ENCODE results near the gene FAM234B.

FAM234B gene

GRCh38 chr12:13004361-13004760 is 39.8 kb upstream of the FAM234B start:
- Mint-ChIP-seq H3K36me3 (no peaks in the 10 kb centered on the region), H3K27ac (no peak overlapping the region), H3K27me3 (peaks cover 1% of the 10 kb centered on the region), H3K4me1 (peaks cover 17% of the 10 kb centered on the region), H3K4me3 (no peak overlapping the region), H3K9me3 (no peaks in the 10 kb centered on the region)
- ATAC-seq (ENCODE audit: low read depth) = no peak
- no peak for DNase-seq (ENCODE audit: low spot score in 2 of 2)

DNA sequence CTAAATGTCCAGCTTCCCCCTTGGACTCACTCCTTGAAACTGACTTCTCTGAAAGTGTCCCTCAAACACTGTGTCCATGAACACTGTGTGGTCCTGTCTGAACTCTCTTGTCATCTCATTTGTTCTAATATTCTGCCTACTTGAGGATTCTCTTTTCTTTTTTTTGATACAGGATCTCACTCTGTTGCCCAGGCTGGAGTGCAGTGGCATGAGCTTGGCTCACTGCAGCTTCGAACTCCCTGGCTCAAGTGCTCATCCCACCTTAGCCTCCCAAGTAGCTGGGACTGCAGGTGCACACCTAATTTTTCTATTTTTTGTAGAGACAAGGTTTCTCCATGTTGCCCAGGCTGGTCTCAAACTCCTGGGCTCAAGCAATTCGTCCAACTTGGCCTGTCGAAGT is 39.2 kb upstream of the FAM234B start:
- no peak for ATAC-seq (ENCODE audit: low read depth)
- Mint-ChIP-seq H3K4me3 (no peak overlapping the region), H3K9me3 (no peaks in the 10 kb centered on the region), H3K27ac (no peak overlapping the region), H3K36me3 (no peaks in the 10 kb centered on the region), H3K27me3 (peaks cover 1% of the 10 kb centered on the region), H3K4me1 (peaks cover 14% of the 10 kb centered on the region)
- no peak for DNase-seq (ENCODE audit: low spot score in 2 of 2)

DNA sequence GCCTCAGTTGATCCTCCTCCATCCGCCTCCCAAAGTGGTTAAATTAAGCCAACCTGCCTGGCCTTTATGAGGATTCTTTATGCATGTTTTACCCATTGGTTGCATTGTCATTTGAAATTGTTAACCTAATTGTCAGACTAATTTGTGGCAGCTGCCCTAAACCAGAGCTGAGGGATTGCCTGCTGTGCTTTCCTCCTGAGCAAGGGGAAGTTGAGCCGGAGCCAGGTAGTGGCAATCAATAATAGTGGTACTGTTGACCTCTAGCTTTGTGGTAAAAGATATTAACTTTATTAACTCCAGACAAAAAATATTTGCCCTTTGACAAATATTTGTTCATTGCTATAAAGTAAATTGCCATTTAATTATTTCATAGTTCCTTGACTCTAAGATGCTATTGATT is 38.5 kb upstream of the FAM234B start:
- peaks cover 1% of the 10 kb centered on the region for H3K27me3 Mint-ChIP-seq

GRCh38 chr12:13007496-13008233 is 36.5 kb upstream of the FAM234B start:
- H3K4me3 Mint-ChIP-seq = no peak overlapping the region
- H3K4me1 Mint-ChIP-seq = peaks cover 3% of the 10 kb centered on the region
- peaks cover 1% of the 10 kb centered on the region for H3K27me3 Mint-ChIP-seq
- H3K9me3 Mint-ChIP-seq = no peaks in the 10 kb centered on the region
- no peak overlapping the region for H3K27ac Mint-ChIP-seq
- no peak for DNase-seq (ENCODE audit: low spot score in 2 of 2)
- no peak for ATAC-seq (ENCODE audit: low read depth)
- no peaks in the 10 kb centered on the region for H3K36me3 Mint-ChIP-seq

More for the DNA sequence above, 38.5 kb upstream of the FAM234B start:
- Mint-ChIP-seq H3K4me1 (peaks cover 14% of the 10 kb centered on the region), H3K27ac (no peak overlapping the region), H3K9me3 (no peaks in the 10 kb centered on the region), H3K4me3 (no peak overlapping the region), H3K36me3 (no peaks in the 10 kb centered on the region)
- no peak for ATAC-seq (ENCODE audit: low read depth)
- DNase-seq (ENCODE audit: low spot score in 2 of 2) = no peak

DNA sequence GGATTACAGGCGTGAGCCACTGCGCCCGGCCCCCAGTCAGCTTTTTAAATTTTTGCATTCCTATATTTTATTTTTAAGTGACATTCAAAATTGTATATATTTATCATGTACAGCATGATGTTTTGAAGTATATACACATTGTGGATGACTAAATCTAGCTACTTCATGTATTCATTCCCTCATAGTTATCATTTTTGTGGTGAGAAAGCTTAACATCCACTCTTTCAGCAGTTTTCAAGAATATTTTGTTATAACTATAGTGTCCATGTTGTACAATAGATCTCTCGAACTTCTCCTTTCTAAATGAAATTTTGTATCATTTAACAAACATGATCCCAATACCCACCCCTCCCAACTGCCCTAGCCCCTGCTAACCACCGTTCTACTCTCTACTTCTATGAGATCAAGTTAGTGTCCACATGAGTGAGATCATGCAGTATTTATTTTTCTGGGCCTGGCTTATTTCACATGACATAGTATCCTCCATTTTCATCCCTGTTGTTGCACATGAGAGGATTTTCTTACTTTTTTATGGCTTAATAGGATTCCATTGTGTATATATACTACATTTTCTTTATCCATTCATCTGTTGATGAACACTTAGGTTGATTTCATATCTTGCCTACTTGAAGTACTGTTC is 35.3 kb upstream of the FAM234B start:
- Mint-ChIP-seq H3K36me3 (no peaks in the 10 kb centered on the region), H3K4me1 (no peaks in the 10 kb centered on the region), H3K9me3 (no peaks in the 10 kb centered on the region), H3K27ac (no peak overlapping the region), H3K27me3 (peaks cover 1% of the 10 kb centered on the region), H3K4me3 (no peak overlapping the region)
- no peak for DNase-seq (ENCODE audit: low spot score in 2 of 2)
- ATAC-seq (ENCODE audit: low read depth) = no peak

GRCh38 chr12:13011098-13011497 is 33.1 kb upstream of the FAM234B start:
- Mint-ChIP-seq H3K4me3 (no peak overlapping the region), H3K36me3 (no peaks in the 10 kb centered on the region), H3K27me3 (no peaks in the 10 kb centered on the region), H3K9me3 (no peaks in the 10 kb centered on the region), H3K4me1 (no peaks in the 10 kb centered on the region), H3K27ac (no peak overlapping the region)
- ATAC-seq (ENCODE audit: low read depth) (no peak), DNase-seq (ENCODE audit: low spot score in 2 of 2) (no peak)

DNA sequence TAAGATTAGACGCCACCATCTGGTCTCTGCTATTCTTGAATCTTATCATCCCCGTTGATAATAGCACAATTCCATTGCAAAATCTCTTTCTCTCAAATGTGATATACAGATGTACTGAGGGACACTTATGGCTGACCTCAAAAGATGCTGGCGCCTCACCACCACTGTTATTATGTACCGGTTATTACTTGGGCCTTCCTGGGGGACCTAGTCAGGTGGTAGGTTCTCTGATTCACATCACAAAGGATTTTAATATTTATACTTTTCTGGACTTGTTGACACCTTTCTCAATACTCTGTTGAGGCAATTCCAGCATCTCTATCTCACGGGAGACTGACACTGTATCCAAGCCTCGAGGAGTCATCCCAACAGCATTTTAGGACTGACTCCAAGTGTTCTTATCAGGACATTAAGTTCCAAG is 21.3 kb upstream of the FAM234B start:
- Mint-ChIP-seq H3K4me3 (no peak overlapping the region), H3K4me1 (no peaks in the 10 kb centered on the region), H3K27ac (no peak overlapping the region), H3K36me3 (no peaks in the 10 kb centered on the region), H3K9me3 (no peaks in the 10 kb centered on the region), H3K27me3 (peaks cover 10% of the 10 kb centered on the region)
- ATAC-seq (ENCODE audit: low read depth) = no peak
- DNase-seq (ENCODE audit: low spot score in 2 of 2) = no peak

DNA sequence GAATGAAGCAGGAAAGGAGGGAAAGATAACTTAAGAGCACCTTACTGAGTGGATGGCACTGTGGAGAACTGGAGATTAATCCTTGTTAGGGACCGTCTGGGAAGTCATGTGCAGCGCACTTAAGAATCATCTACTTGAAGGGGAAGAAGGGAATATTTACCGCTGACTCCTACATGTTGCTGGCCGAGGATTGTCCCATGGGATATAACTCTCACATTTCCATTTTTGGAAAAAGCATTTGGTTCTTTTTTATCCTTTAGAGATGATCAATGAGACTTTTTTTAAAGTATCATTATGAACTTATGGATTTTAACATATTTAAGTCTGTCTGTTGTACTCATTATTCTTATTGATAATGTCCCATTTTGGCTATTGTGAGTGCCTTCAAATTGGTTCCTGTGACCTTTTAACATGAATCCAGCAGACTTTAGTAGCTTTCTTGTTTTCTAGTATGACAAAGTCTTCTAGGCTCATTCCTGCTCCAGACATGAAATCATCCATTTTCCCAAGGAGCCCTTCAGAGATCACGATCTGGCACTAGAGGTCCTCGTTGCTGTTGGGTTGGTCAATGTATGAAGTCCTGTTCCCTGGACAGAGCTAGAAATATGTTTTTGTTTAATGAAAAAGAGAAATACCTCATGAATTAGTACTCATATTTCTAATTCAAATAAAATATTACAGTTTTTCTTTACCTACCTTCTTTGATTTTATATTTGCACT is 20.2 kb upstream of the FAM234B start:
- no peaks in the 10 kb centered on the region for H3K36me3 Mint-ChIP-seq
- H3K4me3 Mint-ChIP-seq = no peak overlapping the region
- H3K9me3 Mint-ChIP-seq = no peaks in the 10 kb centered on the region
- DNase-seq (ENCODE audit: low spot score in 2 of 2) (no peak), ATAC-seq (ENCODE audit: low read depth) (no peak)
- no peak overlapping the region for H3K27ac Mint-ChIP-seq
- H3K27me3 Mint-ChIP-seq = peaks cover 10% of the 10 kb centered on the region
- H3K4me1 Mint-ChIP-seq = no peaks in the 10 kb centered on the region

- H3K9me3 Mint-ChIP-seq = no peaks in the 10 kb centered on the region
- no peak overlapping the region for H3K4me3 Mint-ChIP-seq
- ATAC-seq (ENCODE audit: low read depth) = no peak
- no peaks in the 10 kb centered on the region for H3K36me3 Mint-ChIP-seq
- no peak overlapping the region for H3K27ac Mint-ChIP-seq
- no peak for DNase-seq (ENCODE audit: low spot score in 2 of 2)
- H3K4me1 Mint-ChIP-seq = no peaks in the 10 kb centered on the region
- H3K27me3 Mint-ChIP-seq = peaks cover 10% of the 10 kb centered on the region
These were observed 19.7 kb upstream of the FAM234B start for GRCh38 chr12:13024531-13024916.

DNA sequence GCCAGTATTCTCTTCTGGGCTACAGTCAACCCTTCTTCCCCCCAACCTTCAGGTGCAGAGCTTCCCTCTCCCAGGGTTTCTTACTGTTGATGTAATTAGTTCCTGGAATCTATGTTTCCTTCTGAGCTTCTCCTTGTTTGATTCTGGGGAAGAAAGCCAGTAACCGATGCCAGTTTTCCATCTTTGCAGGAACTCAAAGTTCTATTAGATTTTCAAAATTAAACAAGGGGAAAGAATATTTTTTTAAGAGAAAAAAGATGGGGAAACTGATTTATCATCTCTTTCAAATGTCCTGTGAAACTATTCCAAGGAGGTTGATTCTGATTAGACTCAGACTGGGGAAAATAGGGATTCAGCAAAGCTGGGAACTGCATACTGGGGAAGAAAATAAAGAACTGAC is 17.9 kb upstream of the FAM234B start:
- H3K4me3 Mint-ChIP-seq = no peak overlapping the region
- H3K9me3 Mint-ChIP-seq = no peaks in the 10 kb centered on the region
- DNase-seq (ENCODE audit: low spot score in 2 of 2) (no peak), ATAC-seq (ENCODE audit: low read depth) (no peak)
- H3K4me1 Mint-ChIP-seq = no peaks in the 10 kb centered on the region
- peaks cover 6% of the 10 kb centered on the region for H3K27me3 Mint-ChIP-seq
- H3K27ac Mint-ChIP-seq = no peak overlapping the region
- H3K36me3 Mint-ChIP-seq = no peaks in the 10 kb centered on the region

DNA sequence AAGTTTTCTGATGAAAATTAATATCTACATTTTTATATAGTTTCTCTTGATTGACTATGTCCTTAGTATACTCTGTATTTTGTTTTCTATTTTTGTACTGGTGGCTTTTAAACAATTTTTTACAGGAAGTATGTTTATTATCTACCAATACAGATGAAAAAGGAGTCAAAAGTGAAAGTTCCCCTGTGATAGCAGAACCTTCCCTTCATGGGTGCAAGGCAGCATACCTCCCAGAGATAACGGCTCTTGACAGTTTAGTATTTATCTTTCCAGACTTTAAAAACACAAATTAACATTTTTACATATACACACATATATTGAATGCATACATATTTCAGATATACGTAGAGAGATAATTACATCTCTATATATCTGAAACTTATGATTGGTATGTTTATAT is 17.1 kb upstream of the FAM234B start:
- DNase-seq (ENCODE audit: low spot score in 2 of 2) = no peak
- Mint-ChIP-seq H3K36me3 (no peaks in the 10 kb centered on the region), H3K9me3 (no peaks in the 10 kb centered on the region), H3K4me3 (no peak overlapping the region), H3K27ac (no peak overlapping the region), H3K27me3 (peaks cover 6% of the 10 kb centered on the region), H3K4me1 (no peaks in the 10 kb centered on the region)
- no peak for ATAC-seq (ENCODE audit: low read depth)

DNA sequence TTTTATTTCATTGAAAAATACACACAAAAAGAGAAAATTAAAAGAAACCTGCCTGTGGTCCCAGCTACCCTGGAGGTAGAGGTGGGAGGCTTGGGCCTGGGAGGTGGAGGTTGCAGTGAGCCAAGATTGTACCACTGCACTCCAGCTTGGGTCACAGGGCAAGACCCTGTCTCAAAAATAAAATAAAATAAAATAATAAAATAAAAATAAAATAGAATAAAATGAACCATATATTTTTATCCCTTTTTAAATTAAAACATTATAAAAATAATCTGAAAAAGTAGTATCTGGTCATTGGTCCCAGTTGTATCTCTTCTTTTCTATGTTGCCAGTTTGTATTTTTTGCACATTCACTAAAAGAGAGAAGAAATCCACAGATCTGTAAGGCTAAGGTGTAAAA is 16.7 kb upstream of the FAM234B start:
- ATAC-seq (ENCODE audit: low read depth) (no peak), DNase-seq (ENCODE audit: low spot score in 2 of 2) (no peak)
- H3K9me3 Mint-ChIP-seq = no peaks in the 10 kb centered on the region
- no peaks in the 10 kb centered on the region for H3K4me1 Mint-ChIP-seq
- no peak overlapping the region for H3K4me3 Mint-ChIP-seq
- H3K27ac Mint-ChIP-seq = no peak overlapping the region
- peaks cover 6% of the 10 kb centered on the region for H3K27me3 Mint-ChIP-seq
- H3K36me3 Mint-ChIP-seq = no peaks in the 10 kb centered on the region

DNA sequence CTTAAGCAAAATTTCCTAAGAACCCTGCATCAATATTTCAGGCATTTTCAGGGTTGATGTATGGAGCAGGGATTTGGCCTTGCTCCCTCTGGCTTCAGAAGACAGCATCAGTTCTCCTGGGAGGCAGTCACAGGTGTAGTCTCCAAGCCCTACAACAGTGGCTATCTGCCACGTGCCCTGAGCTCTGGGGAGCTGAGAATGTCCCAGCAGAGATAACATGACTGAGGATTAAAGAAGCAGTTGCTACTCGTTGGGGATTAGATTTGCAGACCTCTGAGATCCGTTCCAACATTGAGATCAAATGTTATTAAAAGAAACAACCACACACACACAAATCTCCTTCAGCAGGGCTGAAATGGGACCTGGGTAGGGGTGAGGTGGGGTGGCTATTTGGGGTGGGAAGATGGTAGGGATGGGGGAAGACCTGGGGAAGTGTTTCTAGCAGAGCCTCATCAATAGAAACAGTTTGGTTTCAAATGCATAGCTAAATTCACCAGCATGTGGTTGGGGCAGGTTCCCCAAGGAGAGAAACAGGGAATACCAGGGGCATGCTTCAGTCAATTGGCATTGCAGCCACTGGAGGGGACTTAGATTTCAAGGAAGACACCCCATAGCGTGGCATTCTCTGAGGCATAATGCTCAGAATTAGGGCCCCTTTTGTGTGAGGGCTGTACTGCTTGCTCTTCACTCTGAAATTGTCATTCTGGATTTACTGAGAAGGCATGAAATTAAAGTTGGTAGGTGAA is 15.2 kb upstream of the FAM234B start:
- H3K9me3 Mint-ChIP-seq = no peaks in the 10 kb centered on the region
- H3K4me1 Mint-ChIP-seq = no peaks in the 10 kb centered on the region
- H3K27me3 Mint-ChIP-seq = peaks cover 5% of the 10 kb centered on the region
- ATAC-seq (ENCODE audit: low read depth) (no peak), DNase-seq (ENCODE audit: low spot score in 2 of 2) (no peak)
- H3K4me3 Mint-ChIP-seq = no peak overlapping the region
- H3K27ac Mint-ChIP-seq = no peak overlapping the region
- no peaks in the 10 kb centered on the region for H3K36me3 Mint-ChIP-seq

Data from memory B cell (primary cell).